ENCODE results near the gene CDC37L1. TPM values are rescaled to one million over a fixed set of nuclear protein-coding genes. Genes with fewer than 3 reads are reported as not detected.
"Not testable (repeated sequence)": the region's sequence is repeated elsewhere in the genome, so short reads cannot be mapped to it uniquely, and the experiment has no call there.

The CDC37L1 gene
- total RNA-seq, 1 donor from 2014 or later = 9.3 TPM

GRCh38 chr9:4642351-4642750 is 37.0 kb upstream of the CDC37L1 start:
- no peak for DNase-seq (ENCODE audit: low read depth, low spot score)
- TF ChIP-seq CTCF (conservative IDR thresholded peaks at IDR 0.05) = no peak
- H3K27me3 Mint-ChIP-seq (ENCODE audit: low read depth) = no peaks in the 10 kb centered on the region
- no peak overlapping the region for H3K27ac Mint-ChIP-seq (ENCODE audit: unreplicated experiment)
- no peak overlapping the region for H3K4me3 Mint-ChIP-seq
- H3K4me1 Mint-ChIP-seq = peaks cover 5% of the 10 kb centered on the region
- H3K36me3 Mint-ChIP-seq (ENCODE audit: low read depth) = no peaks in the 10 kb centered on the region
- H3K9me3 Mint-ChIP-seq = no peaks in the 10 kb centered on the region

- Mint-ChIP-seq H3K4me3 (no peak overlapping the region), H3K4me1 (no peaks in the 10 kb centered on the region), H3K36me3 (ENCODE audit: low read depth) (no peaks in the 10 kb centered on the region), H3K27ac (ENCODE audit: unreplicated experiment) (no peak overlapping the region), H3K27me3 (ENCODE audit: low read depth) (no peaks in the 10 kb centered on the region), H3K9me3 (no peaks in the 10 kb centered on the region)
- no peak for DNase-seq (ENCODE audit: low read depth, low spot score)
- no peak for TF ChIP-seq CTCF (conservative IDR thresholded peaks at IDR 0.05)
Observed at GRCh38 chr9:4654084-4654483, 25.3 kb upstream of the CDC37L1 start.

- no peak overlapping the region for H3K4me3 Mint-ChIP-seq
- DNase-seq (ENCODE audit: low read depth, low spot score) = no peak
- H3K27ac Mint-ChIP-seq (ENCODE audit: unreplicated experiment) = no peak overlapping the region
- no peaks in the 10 kb centered on the region for H3K4me1 Mint-ChIP-seq
- H3K27me3 Mint-ChIP-seq (ENCODE audit: low read depth) = no peaks in the 10 kb centered on the region
- no peaks in the 10 kb centered on the region for H3K36me3 Mint-ChIP-seq (ENCODE audit: low read depth)
- TF ChIP-seq CTCF (conservative IDR thresholded peaks at IDR 0.05) = no peak
- H3K9me3 Mint-ChIP-seq = no peaks in the 10 kb centered on the region
Observed at GRCh38 chr9:4654538-4654937, 24.8 kb upstream of the CDC37L1 start.

- H3K9me3 Mint-ChIP-seq; H3K4me1 Mint-ChIP-seq; H3K36me3 Mint-ChIP-seq (ENCODE audit: low read depth); H3K27ac Mint-ChIP-seq (ENCODE audit: unreplicated experiment); H3K27me3 Mint-ChIP-seq (ENCODE audit: low read depth); H3K4me3 Mint-ChIP-seq; DNase-seq (ENCODE audit: low read depth, low spot score): not testable (repeated sequence)
Observed at GRCh38 chr9:4656196-4656595, 23.2 kb upstream of the CDC37L1 start.

- H3K36me3 Mint-ChIP-seq (ENCODE audit: low read depth) = no peaks in the 10 kb centered on the region
- H3K9me3 Mint-ChIP-seq = no peaks in the 10 kb centered on the region
- no peak overlapping the region for H3K27ac Mint-ChIP-seq (ENCODE audit: unreplicated experiment)
- TF ChIP-seq CTCF (conservative IDR thresholded peaks at IDR 0.05) = no peak
- H3K27me3 Mint-ChIP-seq (ENCODE audit: low read depth) = peaks cover 7% of the 10 kb centered on the region
- H3K4me3 Mint-ChIP-seq = no peak overlapping the region
- no peak for DNase-seq (ENCODE audit: low read depth, low spot score)
- H3K4me1 Mint-ChIP-seq = peaks cover under 1% of the 10 kb centered on the region
Observed at GRCh38 chr9:4656621-4657020, 22.7 kb upstream of the CDC37L1 start.

- Mint-ChIP-seq H3K9me3 (no peaks in the 10 kb centered on the region), H3K4me3 (no peak overlapping the region), H3K27ac (ENCODE audit: unreplicated experiment) (no peak overlapping the region), H3K27me3 (ENCODE audit: low read depth) (peaks cover 12% of the 10 kb centered on the region), H3K4me1 (peaks cover 8% of the 10 kb centered on the region), H3K36me3 (ENCODE audit: low read depth) (no peaks in the 10 kb centered on the region)
- DNase-seq (ENCODE audit: low read depth, low spot score) = no peak
- TF ChIP-seq CTCF (conservative IDR thresholded peaks at IDR 0.05) = no peak
Observed at GRCh38 chr9:4657426-4658159, 21.8 kb upstream of the CDC37L1 start.

- H3K27ac Mint-ChIP-seq (ENCODE audit: unreplicated experiment); H3K36me3 Mint-ChIP-seq (ENCODE audit: low read depth); H3K4me3 Mint-ChIP-seq; DNase-seq (ENCODE audit: low read depth, low spot score); H3K9me3 Mint-ChIP-seq: not testable (repeated sequence)
- peaks cover 33% of the 10 kb centered on the region for H3K4me1 Mint-ChIP-seq
- peaks cover 19% of the 10 kb centered on the region for H3K27me3 Mint-ChIP-seq (ENCODE audit: low read depth)
Observed at GRCh38 chr9:4660665-4661064, 18.7 kb upstream of the CDC37L1 start.

All from neural crest cell (in vitro differentiated cells).